Vagina (tissue), 2 donors: ENCODE results near the gene PTPRM.

ENCODE experiments used
- POLR2A ChIP-seq, 2 donors: fragments of 450-650 bp; IDR thresholded peaks; one replicate each; pipeline ENCODE4 v1.6.1; 2017; ENCODE audit warnings: antibody characterized with exemption in 2 of 2, mild to moderate bottlenecking in 2 of 2, moderate library complexity in 2 of 2
- POLR2AphosphoS5 ChIP-seq, 2 donors: sonication (generic); formaldehyde crosslinking; IDR thresholded peaks; one replicate each; pipeline ENCODE4 v1.9.0; 2017; ENCODE audit warnings: antibody characterized with exemption in 2 of 2, mild to moderate bottlenecking in 2 of 2, low read depth in 1 of 2; ENCODE audit not compliant: insufficient read depth in 1 of 2
- TF ChIP-seq, protein P1 (sequence below), 3 experiments: fragments of 450-650 bp in 2 of 3; fragments of 200-600 bp in 1 of 3; sonication (generic) in 1 of 3; IDR thresholded peaks; one replicate each; pipeline ENCODE4 v1.5.1; 2017 to 2019; ENCODE audit warnings: antibody characterized with exemption in 3 of 3, mild to moderate bottlenecking in 2 of 3, moderate library complexity in 2 of 3

DNA sequence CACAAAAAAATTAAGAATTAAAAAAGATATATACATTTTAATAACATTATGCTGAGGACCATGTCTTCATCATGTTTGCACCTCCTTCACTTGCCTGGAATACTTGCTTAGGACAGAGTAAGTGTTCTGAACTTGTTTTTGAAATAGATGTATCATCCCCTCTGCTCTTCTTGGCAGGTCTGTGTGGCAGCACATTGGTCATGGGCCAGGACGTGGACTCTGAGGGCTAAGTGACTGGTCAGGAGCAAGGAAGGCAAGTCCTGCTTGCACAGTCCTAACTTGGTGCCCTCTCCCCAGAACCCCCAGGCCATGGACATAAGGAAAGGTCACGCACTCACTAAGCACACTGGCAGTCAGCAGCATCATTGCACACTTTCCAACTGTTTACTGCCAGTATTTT, 95.8 kb downstream of the PTPRM start:
- TF ChIP-seq, protein P1, sequence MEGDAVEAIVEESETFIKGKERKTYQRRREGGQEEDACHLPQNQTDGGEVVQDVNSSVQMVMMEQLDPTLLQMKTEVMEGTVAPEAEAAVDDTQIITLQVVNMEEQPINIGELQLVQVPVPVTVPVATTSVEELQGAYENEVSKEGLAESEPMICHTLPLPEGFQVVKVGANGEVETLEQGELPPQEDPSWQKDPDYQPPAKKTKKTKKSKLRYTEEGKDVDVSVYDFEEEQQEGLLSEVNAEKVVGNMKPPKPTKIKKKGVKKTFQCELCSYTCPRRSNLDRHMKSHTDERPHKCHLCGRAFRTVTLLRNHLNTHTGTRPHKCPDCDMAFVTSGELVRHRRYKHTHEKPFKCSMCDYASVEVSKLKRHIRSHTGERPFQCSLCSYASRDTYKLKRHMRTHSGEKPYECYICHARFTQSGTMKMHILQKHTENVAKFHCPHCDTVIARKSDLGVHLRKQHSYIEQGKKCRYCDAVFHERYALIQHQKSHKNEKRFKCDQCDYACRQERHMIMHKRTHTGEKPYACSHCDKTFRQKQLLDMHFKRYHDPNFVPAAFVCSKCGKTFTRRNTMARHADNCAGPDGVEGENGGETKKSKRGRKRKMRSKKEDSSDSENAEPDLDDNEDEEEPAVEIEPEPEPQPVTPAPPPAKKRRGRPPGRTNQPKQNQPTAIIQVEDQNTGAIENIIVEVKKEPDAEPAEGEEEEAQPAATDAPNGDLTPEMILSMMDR (IDR thresholded peaks at IDR 0.05): no peak
- no peak for TF ChIP-seq POLR2A (IDR thresholded peaks at IDR 0.05)
- TF ChIP-seq POLR2AphosphoS5 (IDR thresholded peaks at IDR 0.05; ENCODE audit: insufficient read depth in 1 of 2, low read depth in 1 of 2): no peak
